Smooth muscle cell (in vitro differentiated cells): Measurements from ENCODE around the gene GNG7. TPM values are rescaled to one million over a fixed set of nuclear protein-coding genes. Genes with fewer than 3 reads are reported as not detected.

ENCODE experiments used
- DNase-seq: peaks from one replicate; lab custom pipeline; 2025; ENCODE audit not compliant: unreplicated experiment; lab: John Stamatoyannopoulos, UW
- H2AFZ ChIP-seq: fragments of 200-600 bp; sonication (generic); 2 replicates; pipeline ENCODE4 v1.6.0; 2016; ENCODE audit warnings: antibody characterized with exemption, low read depth, mild to moderate bottlenecking
- H3F3A ChIP-seq: fragments of 200-600 bp; sonication (generic); 2 replicates; pipeline ENCODE4 v1.6.0; 2017; ENCODE audit warnings: antibody characterized with exemption, low read depth
- H3K27ac ChIP-seq: fragments of 200-600 bp; sonication (generic); 2 replicates; pipeline ENCODE4 v1.5.1; 2016; ENCODE audit warnings: low read depth, mild to moderate bottlenecking
- H3K27me3 ChIP-seq: fragments of 200-600 bp; sonication (generic); 2 replicates; pipeline ENCODE4 v1.6.1; 2016; ENCODE audit warnings: low read depth, mild to moderate bottlenecking
- H3K36me3 ChIP-seq: fragments of 200-600 bp; sonication (generic); 2 replicates; pipeline ENCODE4 v1.5.1; 2016; ENCODE audit warnings: low read depth
- H3K4me1 ChIP-seq: fragments of 200-600 bp; sonication (generic); 2 replicates; pipeline ENCODE4 v1.5.1; 2016; ENCODE audit warnings: low read depth
- H3K4me2 ChIP-seq: fragments of 200-600 bp; sonication (generic); 2 replicates; pipeline ENCODE4 v1.6.0; 2016; ENCODE audit warnings: mild to moderate bottlenecking
- H3K4me3 ChIP-seq: fragments of 200-600 bp; sonication (generic); 2 replicates; pipeline ENCODE4 v1.5.1; 2016; ENCODE audit warnings: mild to moderate bottlenecking
- H3K79me2 ChIP-seq: fragments of 200-600 bp; sonication (generic); 2 replicates; pipeline ENCODE4 v1.6.0; 2016; ENCODE audit warnings: low read depth, mild to moderate bottlenecking
- H3K9ac ChIP-seq: fragments of 200-600 bp; sonication (generic); 2 replicates; pipeline ENCODE4 v1.6.0; 2016; ENCODE audit warnings: low read depth
- H3K9me3 ChIP-seq: fragments of 200-600 bp; sonication (generic); replicated peaks from 2 replicates; pipeline ENCODE4 v1.5.1; 2016; ENCODE audit warnings: low read depth
- H4K20me1 ChIP-seq: fragments of 200-600 bp; sonication (generic); 2 replicates; pipeline ENCODE4 v1.6.0; 2016; ENCODE audit warnings: low read depth
- WGBS: methylation state at CpG from one replicate; pipeline ENCODE4 v1.1.7; 2016; ENCODE audit warnings: low lambda C conversion rate; 5-methylcytosine and 5-hydroxymethylcytosine counted together
- polyA plus RNA-seq: library from polyadenylated mRNA; unstranded; fragments of >200 nt; fragmentation: Nextera tagmentation; extraction: Ambion mirVana; gene quantifications from 2 replicates; pipeline ENCODE4 v1.2.1, GENCODE V29; 2016
- total RNA-seq: library from RNA; depleted of rRNA; stranded (reverse); fragments of >200 nt; gene quantifications from 2 replicates; pipeline ENCODE4 v1.2.3, GENCODE V29; 2014
- TF ChIP-seq, protein P1 (sequence below): fragments of 200-600 bp; sonication (generic); IDR thresholded peaks from 2 replicates; pipeline ENCODE4 v1.5.1; 2017; ENCODE audit warnings: borderline replicate concordance, mild to moderate bottlenecking, antibody characterized with exemption; ENCODE audit not compliant: insufficient read depth, poor library complexity, severe bottlenecking

Gene GNG7
- total and polyA plus RNA-seq, 2 experiments from 2014 or later: 1.7 to 2.6 TPM

- Histone ChIP-seq H3K27ac (no peak overlapping the region), H3K27me3 (no peaks in the 10 kb centered on the region), H3K4me1 (no peaks in the 10 kb centered on the region), H3K79me2 (no peaks in the 10 kb centered on the region), H3K4me2 (no peak overlapping the region), H3F3A (peaks cover 6% of the 10 kb centered on the region), H3K9me3 (no peaks in the 10 kb centered on the region), H3K9ac (no peak overlapping the region), H3K36me3 (no peaks in the 10 kb centered on the region), H2AFZ (no peak overlapping the region), H4K20me1 (no peaks in the 10 kb centered on the region), H3K4me3 (no peak overlapping the region)
- no peak for DNase-seq
- TF ChIP-seq, protein P1, sequence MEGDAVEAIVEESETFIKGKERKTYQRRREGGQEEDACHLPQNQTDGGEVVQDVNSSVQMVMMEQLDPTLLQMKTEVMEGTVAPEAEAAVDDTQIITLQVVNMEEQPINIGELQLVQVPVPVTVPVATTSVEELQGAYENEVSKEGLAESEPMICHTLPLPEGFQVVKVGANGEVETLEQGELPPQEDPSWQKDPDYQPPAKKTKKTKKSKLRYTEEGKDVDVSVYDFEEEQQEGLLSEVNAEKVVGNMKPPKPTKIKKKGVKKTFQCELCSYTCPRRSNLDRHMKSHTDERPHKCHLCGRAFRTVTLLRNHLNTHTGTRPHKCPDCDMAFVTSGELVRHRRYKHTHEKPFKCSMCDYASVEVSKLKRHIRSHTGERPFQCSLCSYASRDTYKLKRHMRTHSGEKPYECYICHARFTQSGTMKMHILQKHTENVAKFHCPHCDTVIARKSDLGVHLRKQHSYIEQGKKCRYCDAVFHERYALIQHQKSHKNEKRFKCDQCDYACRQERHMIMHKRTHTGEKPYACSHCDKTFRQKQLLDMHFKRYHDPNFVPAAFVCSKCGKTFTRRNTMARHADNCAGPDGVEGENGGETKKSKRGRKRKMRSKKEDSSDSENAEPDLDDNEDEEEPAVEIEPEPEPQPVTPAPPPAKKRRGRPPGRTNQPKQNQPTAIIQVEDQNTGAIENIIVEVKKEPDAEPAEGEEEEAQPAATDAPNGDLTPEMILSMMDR: no peak
- 94% methylated on average over 11 of the region's 11 CpGs for WGBS
Observed at GRCh38 chr19:2617393-2618165, 84.9 kb downstream of the GNG7 start.

- Histone ChIP-seq H3K79me2 (no peaks in the 10 kb centered on the region), H3K27me3 (no peaks in the 10 kb centered on the region), H3K27ac (no peak overlapping the region), H4K20me1 (no peaks in the 10 kb centered on the region), H3K4me1 (no peaks in the 10 kb centered on the region), H3K9ac (no peak overlapping the region), H3K36me3 (no peaks in the 10 kb centered on the region), H3K9me3 (no peaks in the 10 kb centered on the region), H3K4me3 (no peak overlapping the region), H3F3A (peaks cover 6% of the 10 kb centered on the region), H3K4me2 (no peak overlapping the region), H2AFZ (no peak overlapping the region)
- TF ChIP-seq, protein P1: no peak
- WGBS: 82% methylated on average over 12 of the region's 13 CpGs
- no peak for DNase-seq
Observed at GRCh38 chr19:2616741-2617392, 85.6 kb downstream of the GNG7 start.

GRCh38 chr19:2615782-2616181 lies 86.7 kb downstream of the GNG7 start:
- Histone ChIP-seq H3K9me3 (no peaks in the 10 kb centered on the region), H3K4me3 (no peak overlapping the region), H3K27ac (no peak overlapping the region), H3K36me3 (no peaks in the 10 kb centered on the region), H4K20me1 (no peaks in the 10 kb centered on the region), H3K79me2 (no peaks in the 10 kb centered on the region), H3F3A (peaks cover 6% of the 10 kb centered on the region), H3K9ac (no peak overlapping the region), H3K4me1 (no peaks in the 10 kb centered on the region), H3K4me2 (no peak overlapping the region), H3K27me3 (no peaks in the 10 kb centered on the region), H2AFZ (no peak overlapping the region)
- no peak for DNase-seq
- TF ChIP-seq, protein P1: no peak
- WGBS: 91% methylated on average over 6 of the region's 6 CpGs
